ENCODE data around the gene LARP4B. TPM values are rescaled to one million over a fixed set of nuclear protein-coding genes. Genes with fewer than 3 reads are reported as not detected.

Gene LARP4B
- total RNA-seq, 1 experiment from 2014 or later, result 122 TPM

- H3K27ac ChIP-seq (ENCODE audit: low read depth, low read length), result no peak overlapping the region
- intact Hi-C loops (cut with micrococcal nuclease), result no loop called here
- TF ChIP-seq POLR2A (IDR thresholded peaks at IDR 0.05; ENCODE audit: borderline replicate concordance, extremely low read depth, insufficient read depth, insufficient read length) (no peak), POLR2AphosphoS5 (IDR thresholded peaks at IDR 0.05; ENCODE audit: low read depth, low read length) (no peak), JUND (IDR thresholded peaks at IDR 0.05) (no peak)
- H3K4me3 ChIP-seq (replicated peaks in 1 of 2; ENCODE audit: low read depth in 1 of 2, low read length in 2 of 2), result no peak overlapping the region
- H3K9ac ChIP-seq (ENCODE audit: low read length), result no peak overlapping the region
- ChIA-PET RAD21 (ENCODE audit: low non-redundant PET in 1 of 2, low total read pairs in 2 of 2, uncharacterized antibody in 2 of 2, unreplicated experiment in 2 of 2) (no interaction called here), POLR2A (no interaction called here), CTCF (no interaction called here)
- no peak for ATAC-seq
- no peaks in the 10 kb centered on the region for H3K27me3 ChIP-seq (ENCODE audit: insufficient read depth, low read length)
- H2AFZ ChIP-seq (ENCODE audit: low read depth, low read length, poor library complexity, severe bottlenecking), result no peak overlapping the region
- peaks cover 97% of the 10 kb centered on the region for H3K79me2 ChIP-seq (ENCODE audit: insufficient read depth, low read length)
- peaks cover 0 to 6% of the 10 kb centered on the region in 2 experiments; a peak in 1 of 4 replicates for H3K36me3 ChIP-seq (ENCODE audit: control insufficient read depth in 1 of 2, insufficient read depth in 2 of 2, low read length in 2 of 2)
- no peaks in the 10 kb centered on the region for H3K9me3 ChIP-seq (ENCODE audit: control insufficient read depth in 1 of 2, insufficient read depth in 1 of 2, low read depth in 1 of 2, low read length in 2 of 2)
- BruUV-seq (replicated peaks), result no TSS peak
- no peaks in the 10 kb centered on the region for H3K9me2 ChIP-seq (ENCODE audit: insufficient read depth)
- H3K4me1 ChIP-seq (ENCODE audit: control insufficient read depth in 1 of 2, insufficient read depth in 2 of 2, low read length in 2 of 2), result no peaks in the 10 kb centered on the region
- no peak overlapping the region for H3K4me2 ChIP-seq (ENCODE audit: low read length)
- no peak for DNase-seq (ENCODE audit: low read depth, low spot score)
- peaks cover 37% of the 10 kb centered on the region; the same call in 1 of the 2 replicates for H4K20me1 ChIP-seq (ENCODE audit: insufficient read depth)
These were observed 33.4 kb downstream of the LARP4B start for GRCh38 chr10:898141-898540.

- no peaks in the 10 kb centered on the region for H3K9me2 ChIP-seq (ENCODE audit: insufficient read depth)
- peaks cover 0 to 6% of the 10 kb centered on the region in 2 experiments; a peak in 1 of 4 replicates for H3K36me3 ChIP-seq (ENCODE audit: control insufficient read depth in 1 of 2, insufficient read depth in 2 of 2, low read length in 2 of 2)
- intact Hi-C loops (cut with micrococcal nuclease), result no loop called here
- H3K27ac ChIP-seq (ENCODE audit: low read depth, low read length), result no peak overlapping the region
- no peaks in the 10 kb centered on the region for H3K9me3 ChIP-seq (ENCODE audit: control insufficient read depth in 1 of 2, insufficient read depth in 1 of 2, low read depth in 1 of 2, low read length in 2 of 2)
- no peaks in the 10 kb centered on the region for H3K4me1 ChIP-seq (ENCODE audit: control insufficient read depth in 1 of 2, insufficient read depth in 2 of 2, low read length in 2 of 2)
- no peak overlapping the region for H3K4me3 ChIP-seq (replicated peaks in 1 of 2; ENCODE audit: low read depth in 1 of 2, low read length in 2 of 2)
- no peaks in the 10 kb centered on the region for H3K27me3 ChIP-seq (ENCODE audit: insufficient read depth, low read length)
- ChIA-PET POLR2A (no interaction called here), RAD21 (ENCODE audit: low non-redundant PET in 1 of 2, low total read pairs in 2 of 2, uncharacterized antibody in 2 of 2, unreplicated experiment in 2 of 2) (no interaction called here), CTCF (no interaction called here)
- no peak for DNase-seq (ENCODE audit: low read depth, low spot score)
- no peak overlapping the region for H3K4me2 ChIP-seq (ENCODE audit: low read length)
- BruUV-seq (replicated peaks), result no TSS peak
- H4K20me1 ChIP-seq (ENCODE audit: insufficient read depth), result peaks cover 37% of the 10 kb centered on the region; the same call in 1 of the 2 replicates
- no peak overlapping the region for H3K9ac ChIP-seq (ENCODE audit: low read length)
- TF ChIP-seq, protein P1, sequence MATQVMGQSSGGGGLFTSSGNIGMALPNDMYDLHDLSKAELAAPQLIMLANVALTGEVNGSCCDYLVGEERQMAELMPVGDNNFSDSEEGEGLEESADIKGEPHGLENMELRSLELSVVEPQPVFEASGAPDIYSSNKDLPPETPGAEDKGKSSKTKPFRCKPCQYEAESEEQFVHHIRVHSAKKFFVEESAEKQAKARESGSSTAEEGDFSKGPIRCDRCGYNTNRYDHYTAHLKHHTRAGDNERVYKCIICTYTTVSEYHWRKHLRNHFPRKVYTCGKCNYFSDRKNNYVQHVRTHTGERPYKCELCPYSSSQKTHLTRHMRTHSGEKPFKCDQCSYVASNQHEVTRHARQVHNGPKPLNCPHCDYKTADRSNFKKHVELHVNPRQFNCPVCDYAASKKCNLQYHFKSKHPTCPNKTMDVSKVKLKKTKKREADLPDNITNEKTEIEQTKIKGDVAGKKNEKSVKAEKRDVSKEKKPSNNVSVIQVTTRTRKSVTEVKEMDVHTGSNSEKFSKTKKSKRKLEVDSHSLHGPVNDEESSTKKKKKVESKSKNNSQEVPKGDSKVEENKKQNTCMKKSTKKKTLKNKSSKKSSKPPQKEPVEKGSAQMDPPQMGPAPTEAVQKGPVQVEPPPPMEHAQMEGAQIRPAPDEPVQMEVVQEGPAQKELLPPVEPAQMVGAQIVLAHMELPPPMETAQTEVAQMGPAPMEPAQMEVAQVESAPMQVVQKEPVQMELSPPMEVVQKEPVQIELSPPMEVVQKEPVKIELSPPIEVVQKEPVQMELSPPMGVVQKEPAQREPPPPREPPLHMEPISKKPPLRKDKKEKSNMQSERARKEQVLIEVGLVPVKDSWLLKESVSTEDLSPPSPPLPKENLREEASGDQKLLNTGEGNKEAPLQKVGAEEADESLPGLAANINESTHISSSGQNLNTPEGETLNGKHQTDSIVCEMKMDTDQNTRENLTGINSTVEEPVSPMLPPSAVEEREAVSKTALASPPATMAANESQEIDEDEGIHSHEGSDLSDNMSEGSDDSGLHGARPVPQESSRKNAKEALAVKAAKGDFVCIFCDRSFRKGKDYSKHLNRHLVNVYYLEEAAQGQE (IDR thresholded peaks at IDR 0.05; ENCODE audit: low read depth), result no peak
- no peak for TF ChIP-seq EZH2 (IDR thresholded peaks at IDR 0.05)
- TF ChIP-seq, protein P2, sequence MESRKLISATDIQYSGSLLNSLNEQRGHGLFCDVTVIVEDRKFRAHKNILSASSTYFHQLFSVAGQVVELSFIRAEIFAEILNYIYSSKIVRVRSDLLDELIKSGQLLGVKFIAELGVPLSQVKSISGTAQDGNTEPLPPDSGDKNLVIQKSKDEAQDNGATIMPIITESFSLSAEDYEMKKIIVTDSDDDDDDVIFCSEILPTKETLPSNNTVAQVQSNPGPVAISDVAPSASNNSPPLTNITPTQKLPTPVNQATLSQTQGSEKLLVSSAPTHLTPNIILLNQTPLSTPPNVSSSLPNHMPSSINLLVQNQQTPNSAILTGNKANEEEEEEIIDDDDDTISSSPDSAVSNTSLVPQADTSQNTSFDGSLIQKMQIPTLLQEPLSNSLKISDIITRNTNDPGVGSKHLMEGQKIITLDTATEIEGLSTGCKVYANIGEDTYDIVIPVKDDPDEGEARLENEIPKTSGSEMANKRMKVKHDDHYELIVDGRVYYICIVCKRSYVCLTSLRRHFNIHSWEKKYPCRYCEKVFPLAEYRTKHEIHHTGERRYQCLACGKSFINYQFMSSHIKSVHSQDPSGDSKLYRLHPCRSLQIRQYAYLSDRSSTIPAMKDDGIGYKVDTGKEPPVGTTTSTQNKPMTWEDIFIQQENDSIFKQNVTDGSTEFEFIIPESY (IDR thresholded peaks at IDR 0.05; ENCODE audit: extremely low read depth, insufficient replicate concordance, low read length), result no peak
- TF ChIP-seq CBX3 (IDR thresholded peaks at IDR 0.05; ENCODE audit: low read depth), result no peak
- TF ChIP-seq ZFX (IDR thresholded peaks at IDR 0.05), result no peak
- TF ChIP-seq JUND (IDR thresholded peaks at IDR 0.05), result no peak
- H3K79me2 ChIP-seq (ENCODE audit: insufficient read depth, low read length), result peaks cover 95% of the 10 kb centered on the region
- ATAC-seq, result no peak
- no peak overlapping the region for H2AFZ ChIP-seq (ENCODE audit: low read depth, low read length, poor library complexity, severe bottlenecking)
These were observed 34.5 kb downstream of the LARP4B start for GRCh38 chr10:896982-897381.

Measured in HCT116 (cell line).